T-helper 17 cell (primary cell): ENCODE results near the gene FBP1. TPM values are rescaled to one million over a fixed set of nuclear protein-coding genes. Genes with fewer than 3 reads are reported as not detected.

Experiments used
- ATAC-seq: fragments of 150-1000 bp; cut with Tn5 transposase; 2 replicates; pipeline ENCODE4 v1.10.0; 2021; ENCODE audit warnings: mild to moderate bottlenecking, moderate library complexity
- DNase-seq, 3 donors: peaks; one replicate each; pipeline versions ENCODE4 v3.0.0 to v3.0.0-alpha.2; 2020 to 2021
- H3K9me3 ChIP-seq: one replicate; pipeline ENCODE4 v1.7.0; 2013; ENCODE audit warnings: low read length, mild to moderate bottlenecking; ENCODE audit not compliant: control insufficient read depth, poor library complexity, severe bottlenecking
- H3K27ac Mint-ChIP-seq: one replicate; pipeline ENCODE4 v1.8.0; 2022; ENCODE audit warnings: mild to moderate bottlenecking, moderate library complexity, mixed read lengths
- H3K27me3 Mint-ChIP-seq: one replicate; pipeline ENCODE4 v1.8.0; 2022; ENCODE audit warnings: mixed read lengths
- H3K36me3 Mint-ChIP-seq: one replicate; pipeline ENCODE4 v1.8.0; 2022; ENCODE audit warnings: low read depth, mixed read lengths
- H3K4me1 Mint-ChIP-seq: one replicate; pipeline ENCODE4 v1.8.0; 2022; ENCODE audit warnings: mild to moderate bottlenecking, mixed read lengths
- H3K4me3 Mint-ChIP-seq: one replicate; pipeline ENCODE4 v1.8.0; 2022; ENCODE audit warnings: mild to moderate bottlenecking, moderate library complexity, mixed read lengths
- total RNA-seq, 4 donors: library from RNA in 2 of 4; stranded (reverse) in 2 of 4; gene quantifications; one replicate each; pipeline ENCODE4 v1.2.3 and lab custom pipeline; 2022 to 2026

Gene FBP1
- total RNA-seq, result 1 to 10 TPM; 3.7 to 5.1 TPM
- 0 to 0.83 reads per million in 2 donors for total RNA-seq (lab: John Stamatoyannopoulos, UW)

DNA sequence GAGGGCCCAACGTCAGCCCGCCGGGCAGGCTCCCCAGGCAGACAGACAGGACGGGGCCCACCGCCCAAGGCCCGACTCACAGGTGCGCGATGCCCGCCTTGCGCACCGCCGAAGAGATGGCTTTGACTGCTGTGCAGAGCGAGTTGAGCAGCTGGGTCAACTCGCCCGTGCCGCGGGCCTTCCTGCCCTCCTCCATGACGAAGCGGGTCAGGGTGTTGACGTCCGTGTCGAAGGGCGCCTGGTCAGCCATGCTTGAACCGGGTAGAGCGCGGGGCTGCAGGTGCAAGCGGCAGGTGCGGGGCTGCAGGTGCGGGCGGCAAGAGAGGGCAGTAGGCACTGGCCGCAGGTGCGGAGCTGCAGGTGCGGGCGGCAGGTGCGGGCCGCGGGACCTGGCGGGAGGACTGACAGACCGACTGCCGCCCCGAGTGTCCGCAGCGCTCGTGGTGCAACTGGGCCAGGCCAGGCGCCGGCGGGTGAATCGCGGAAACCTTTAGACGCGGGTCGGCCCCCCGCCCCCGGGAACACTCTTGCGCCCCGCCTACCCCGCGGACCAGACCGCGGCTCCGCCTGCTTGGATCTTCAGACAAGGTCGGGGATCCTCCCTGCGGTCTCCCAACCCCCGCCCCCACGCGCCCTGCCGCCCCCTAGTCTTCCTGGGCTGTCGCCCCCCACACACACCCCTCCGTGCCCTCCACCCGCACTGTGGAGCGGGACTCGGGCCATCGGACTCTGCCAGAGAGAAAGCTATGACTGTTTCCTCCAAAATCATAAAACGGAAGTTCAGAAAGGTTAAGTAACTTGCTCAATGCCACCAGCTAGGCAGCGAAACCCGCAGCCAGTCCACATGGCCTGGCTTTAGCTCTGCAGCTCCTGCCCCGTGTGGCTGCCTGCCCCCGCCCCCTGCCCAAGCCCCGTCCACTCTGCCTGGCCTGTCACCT, at the start of gene FBP1:
Gene FBP1 (minus strand): TSS at position 458 of the 938 bp plus-strand sequence. CDS start 208 bp downstream, at position 250.
- H3K9me3 ChIP-seq, result no peaks in the 10 kb centered on the region
- H3K4me3 Mint-ChIP-seq, result peak within 1 kb of the TSS; percentile 97
- H3K4me1 Mint-ChIP-seq, result peaks cover 14% of the 10 kb centered on the region
- peaks cover 4% of the 10 kb centered on the region for H3K36me3 Mint-ChIP-seq
- H3K27ac Mint-ChIP-seq, result peak within 1 kb of the TSS; percentile 89
- H3K27me3 Mint-ChIP-seq, result peaks cover 5% of the 10 kb centered on the region
- peak; percentile 9 to 26 (median 18) for DNase-seq
- ATAC-seq, result peak; percentile 77

DNA sequence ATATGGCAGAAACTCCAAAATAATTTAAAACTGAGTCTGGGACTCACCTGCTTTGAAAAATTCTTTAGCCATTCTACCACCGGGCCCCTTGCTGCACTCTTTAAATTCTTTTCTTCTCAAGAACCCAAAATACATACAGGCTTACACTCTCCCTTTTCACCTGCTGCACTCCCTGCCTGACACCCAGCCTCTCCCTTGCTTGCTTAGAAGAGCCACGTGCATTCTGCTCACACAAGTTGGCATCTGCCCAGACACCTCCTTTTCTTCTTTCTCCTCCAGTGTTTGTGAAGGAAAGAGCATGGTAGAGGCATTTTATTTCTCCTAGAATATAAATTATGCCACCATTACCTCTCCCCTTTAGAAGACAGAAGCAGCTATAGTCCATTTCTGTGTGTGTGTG, 48.1 kb upstream of the FBP1 start:
- ATAC-seq, result no peak

DNA sequence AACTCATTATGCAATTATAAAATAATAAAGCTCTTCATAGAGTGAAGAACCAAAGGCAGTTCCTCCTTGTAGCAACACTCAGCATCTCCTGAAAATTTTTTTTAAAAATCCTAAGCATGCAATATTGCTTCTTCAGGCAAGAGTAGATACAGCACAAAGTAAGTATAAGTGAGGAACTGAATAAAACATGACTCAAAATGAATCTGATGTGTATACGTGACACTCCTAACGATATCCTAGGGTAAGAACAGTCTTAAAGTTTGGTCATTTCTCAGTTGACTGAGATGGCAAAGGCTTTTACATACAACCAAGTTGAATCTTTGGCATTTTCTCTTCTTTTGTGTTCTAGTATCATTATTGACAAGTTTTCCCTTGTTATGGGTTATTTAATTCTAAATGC, 46.0 kb upstream of the FBP1 start:
- Mint-ChIP-seq H3K27me3 (peaks cover 33% of the 10 kb centered on the region), H3K4me3 (no peak overlapping the region), H3K4me1 (no peaks in the 10 kb centered on the region), H3K36me3 (no peaks in the 10 kb centered on the region), H3K27ac (no peak overlapping the region)
- DNase-seq (no peak), ATAC-seq (no peak)
- H3K9me3 ChIP-seq, result no peaks in the 10 kb centered on the region

More for the DNA sequence above, 48.1 kb upstream of the FBP1 start:
- Mint-ChIP-seq H3K27me3 (peaks cover 38% of the 10 kb centered on the region), H3K36me3 (no peaks in the 10 kb centered on the region), H3K4me3 (no peak overlapping the region), H3K4me1 (peaks cover 3% of the 10 kb centered on the region), H3K27ac (no peak overlapping the region)
- no peaks in the 10 kb centered on the region for H3K9me3 ChIP-seq
- DNase-seq, result no peak

DNA sequence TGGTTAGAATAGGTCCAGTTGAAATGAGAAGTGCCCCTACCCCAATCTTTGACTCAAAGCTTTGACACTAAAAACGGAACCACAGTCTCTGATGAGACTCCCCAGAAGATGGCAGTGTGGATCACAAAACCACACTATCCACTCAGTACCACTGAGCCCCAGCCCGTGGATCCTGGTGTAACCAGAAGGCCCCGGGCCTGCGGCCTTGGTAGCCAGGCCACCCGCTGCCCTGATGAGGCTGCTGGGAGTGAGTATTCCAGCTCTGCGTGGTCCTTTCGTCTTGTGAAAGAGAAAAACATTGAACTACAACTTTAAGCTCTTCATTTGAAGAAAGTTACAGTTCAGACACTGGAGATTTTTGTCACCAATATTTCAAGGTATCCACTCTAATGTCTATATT, 42.2 kb upstream of the FBP1 start:
- Mint-ChIP-seq H3K27ac (peak overlapping the region; percentile 85), H3K27me3 (peaks cover 43% of the 10 kb centered on the region), H3K36me3 (no peaks in the 10 kb centered on the region), H3K4me1 (no peaks in the 10 kb centered on the region), H3K4me3 (no peak overlapping the region)
- H3K9me3 ChIP-seq, result no peaks in the 10 kb centered on the region
- DNase-seq, result peak in 2 of 3 donors; percentile 16 to 32
- ATAC-seq, result peak; percentile 90

DNA sequence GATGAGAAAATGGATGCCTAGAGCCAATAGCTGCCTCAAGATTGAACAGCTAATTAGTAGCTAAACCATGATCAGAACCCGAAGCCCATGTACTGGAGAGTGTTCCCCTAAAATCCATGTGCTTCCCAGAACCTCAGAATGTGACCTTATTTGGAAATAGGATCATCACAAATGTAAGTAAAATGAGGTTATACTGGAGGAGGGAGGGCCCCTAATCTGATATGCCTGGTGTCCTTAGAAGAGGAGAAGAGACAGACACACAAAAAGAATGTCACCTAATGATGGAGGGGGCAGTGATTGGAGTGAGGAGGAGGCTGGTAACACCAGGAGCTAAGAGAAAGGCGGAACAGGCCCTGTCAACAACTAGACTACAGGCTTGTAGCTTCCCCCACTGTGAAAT, 41.3 kb upstream of the FBP1 start:
- H3K9me3 ChIP-seq, result no peaks in the 10 kb centered on the region
- Mint-ChIP-seq H3K4me1 (no peaks in the 10 kb centered on the region), H3K27me3 (peaks cover 44% of the 10 kb centered on the region), H3K36me3 (no peaks in the 10 kb centered on the region), H3K4me3 (no peak overlapping the region), H3K27ac (no peak overlapping the region)
- DNase-seq (no peak), ATAC-seq (no peak)

DNA sequence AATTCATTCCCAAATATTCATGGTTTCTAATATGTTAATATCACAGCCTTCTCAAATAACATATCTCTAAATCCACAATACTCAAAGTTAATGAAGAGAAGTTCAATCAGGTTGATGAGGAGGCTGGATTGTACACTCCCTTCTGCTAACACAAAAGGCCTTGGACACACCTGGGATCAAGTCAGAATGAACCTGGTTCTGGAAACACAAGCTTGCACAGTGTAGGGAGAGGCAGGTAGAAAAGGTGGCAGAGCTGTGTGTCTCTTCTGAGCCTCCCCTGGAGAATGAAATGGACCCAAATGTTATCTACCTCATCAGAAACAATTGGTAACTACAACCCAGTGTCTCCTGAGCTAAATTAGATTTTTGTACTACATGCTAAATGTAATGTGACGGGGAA, 40.7 kb upstream of the FBP1 start:
- Mint-ChIP-seq H3K4me3 (no peak overlapping the region), H3K4me1 (no peaks in the 10 kb centered on the region), H3K27ac (no peak overlapping the region), H3K27me3 (peaks cover 44% of the 10 kb centered on the region), H3K36me3 (no peaks in the 10 kb centered on the region)
- no peak for ATAC-seq
- DNase-seq, result no peak
- H3K9me3 ChIP-seq, result no peaks in the 10 kb centered on the region

DNA sequence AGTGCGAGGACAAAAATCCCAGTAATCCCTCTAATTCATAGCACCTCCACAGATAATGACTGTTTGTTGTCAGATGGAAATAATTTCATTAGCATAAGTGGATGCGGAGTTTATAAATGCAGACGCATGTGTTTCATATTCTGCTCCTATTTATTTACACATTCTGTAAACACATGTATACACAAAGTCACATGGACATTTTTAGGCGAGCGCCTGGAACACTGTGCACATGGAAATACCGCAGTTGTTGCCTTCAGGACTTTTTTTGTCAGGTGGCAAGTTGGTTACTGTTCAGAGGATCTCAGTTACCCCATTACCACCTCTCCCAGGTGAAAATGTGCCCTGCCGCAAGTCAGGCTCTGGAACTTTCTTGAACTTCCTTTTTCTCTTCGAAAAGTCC, 40.3 kb upstream of the FBP1 start:
- H3K9me3 ChIP-seq, result no peaks in the 10 kb centered on the region
- Mint-ChIP-seq H3K4me3 (no peak overlapping the region), H3K36me3 (no peaks in the 10 kb centered on the region), H3K27ac (no peak overlapping the region), H3K4me1 (no peaks in the 10 kb centered on the region), H3K27me3 (peaks cover 44% of the 10 kb centered on the region)
- DNase-seq (no peak), ATAC-seq (no peak)

DNA sequence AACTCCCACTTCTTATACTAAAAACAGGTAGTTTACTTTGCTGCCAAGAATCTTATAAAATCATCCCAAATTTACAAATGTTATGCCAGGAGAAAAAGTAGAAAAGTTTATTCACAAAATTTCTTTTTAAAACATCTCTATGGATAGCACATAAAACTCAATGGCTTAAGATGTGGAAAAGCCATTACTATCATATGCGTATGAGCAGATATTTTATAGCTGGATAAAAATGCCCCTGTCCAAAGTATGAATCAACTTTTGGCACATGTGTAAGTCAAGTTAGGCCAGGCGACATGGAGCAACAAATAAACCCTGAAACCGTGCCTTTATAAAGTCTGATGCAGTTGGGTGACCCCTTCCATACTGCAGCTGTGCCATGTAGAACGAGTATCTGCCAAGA, 38.6 kb upstream of the FBP1 start:
- Mint-ChIP-seq H3K4me1 (no peaks in the 10 kb centered on the region), H3K27me3 (peaks cover 40% of the 10 kb centered on the region), H3K36me3 (no peaks in the 10 kb centered on the region), H3K4me3 (no peak overlapping the region), H3K27ac (no peak overlapping the region)
- no peaks in the 10 kb centered on the region for H3K9me3 ChIP-seq
- ATAC-seq (no peak), DNase-seq (no peak)

DNA sequence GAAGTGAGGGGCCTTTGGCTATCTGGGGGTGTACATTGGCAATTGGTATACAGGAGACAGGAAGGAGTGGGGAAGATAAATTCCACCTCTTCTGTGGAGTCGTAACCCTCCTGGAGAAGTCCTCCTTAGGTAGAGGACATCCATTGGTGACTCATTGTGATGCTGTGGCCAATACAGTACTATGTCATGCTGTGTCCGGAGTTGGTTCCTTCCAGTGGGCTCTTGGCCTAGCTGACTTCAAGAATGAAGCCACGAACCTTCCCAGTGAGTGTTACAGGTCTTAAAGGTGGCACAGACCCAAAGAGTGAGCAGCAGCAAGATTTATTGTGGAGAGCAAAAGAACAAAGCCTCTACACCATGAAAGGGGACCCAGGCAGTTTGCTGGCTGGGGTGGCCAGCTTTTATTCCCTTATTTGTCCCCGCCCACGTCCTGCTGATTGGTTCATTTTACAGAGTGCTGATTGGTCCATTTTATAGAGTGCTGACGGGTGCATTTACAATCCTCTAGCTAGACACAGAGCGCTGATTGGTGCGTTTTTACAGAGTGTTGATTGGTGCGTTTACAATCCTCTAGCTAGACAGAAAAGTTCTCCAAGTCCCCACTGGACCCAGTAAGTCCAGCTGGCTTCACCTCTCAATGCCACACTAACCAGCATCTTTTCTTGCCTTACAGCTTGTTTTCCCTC, 37.3 kb upstream of the FBP1 start:
- DNase-seq (no peak), ATAC-seq (no peak)
- Mint-ChIP-seq H3K36me3 (no peaks in the 10 kb centered on the region), H3K27ac (no peak overlapping the region), H3K27me3 (peaks cover 38% of the 10 kb centered on the region), H3K4me3 (no peak overlapping the region), H3K4me1 (no peaks in the 10 kb centered on the region)
- no peaks in the 10 kb centered on the region for H3K9me3 ChIP-seq

DNA sequence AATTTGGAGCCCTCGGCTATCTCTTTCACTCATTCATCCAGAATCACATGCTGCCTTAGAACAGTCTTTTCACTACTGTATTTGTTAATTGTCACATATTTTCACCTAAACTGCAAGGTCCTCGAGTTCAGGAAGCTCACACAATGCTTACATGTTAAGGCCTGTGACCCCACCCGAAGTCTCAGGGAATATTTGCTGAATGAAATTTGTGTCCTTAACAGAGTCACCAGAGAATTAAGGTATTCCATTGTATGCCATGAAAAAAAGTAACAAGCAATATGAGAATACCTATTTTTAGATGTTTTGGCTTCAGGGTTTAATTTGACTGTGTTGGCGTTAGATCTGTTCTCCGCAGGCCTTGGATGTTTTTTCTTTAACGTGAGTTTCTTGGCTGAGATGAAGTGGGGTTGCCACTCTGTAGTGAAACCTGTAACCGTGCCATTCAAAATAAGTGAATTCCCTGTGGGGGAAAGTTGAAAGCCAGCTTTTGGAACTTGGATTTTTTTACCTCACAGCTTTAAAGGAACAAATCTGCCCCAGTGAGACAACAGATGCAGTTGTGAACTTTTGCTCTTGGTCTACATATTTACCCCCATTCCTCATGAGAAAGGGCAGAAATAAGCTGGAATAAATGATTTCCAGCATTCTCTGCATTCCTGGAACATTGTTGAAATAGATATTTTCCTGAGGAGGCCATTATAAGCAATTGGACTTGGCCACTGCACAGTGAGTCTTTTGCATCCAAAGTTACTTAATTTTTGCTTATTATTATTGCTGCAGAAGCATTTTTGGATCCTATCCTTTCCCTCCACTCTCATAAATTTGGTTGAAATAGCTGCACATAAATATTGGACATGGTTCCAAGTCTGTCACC, 35.9 kb upstream of the FBP1 start:
- no peak overlapping the region for H3K27ac Mint-ChIP-seq
- H3K9me3 ChIP-seq, result no peaks in the 10 kb centered on the region
- H3K4me1 Mint-ChIP-seq, result no peaks in the 10 kb centered on the region
- H3K36me3 Mint-ChIP-seq, result no peaks in the 10 kb centered on the region
- no peak overlapping the region for H3K4me3 Mint-ChIP-seq
- peaks cover 32% of the 10 kb centered on the region for H3K27me3 Mint-ChIP-seq
- ATAC-seq (no peak), DNase-seq (no peak)

DNA sequence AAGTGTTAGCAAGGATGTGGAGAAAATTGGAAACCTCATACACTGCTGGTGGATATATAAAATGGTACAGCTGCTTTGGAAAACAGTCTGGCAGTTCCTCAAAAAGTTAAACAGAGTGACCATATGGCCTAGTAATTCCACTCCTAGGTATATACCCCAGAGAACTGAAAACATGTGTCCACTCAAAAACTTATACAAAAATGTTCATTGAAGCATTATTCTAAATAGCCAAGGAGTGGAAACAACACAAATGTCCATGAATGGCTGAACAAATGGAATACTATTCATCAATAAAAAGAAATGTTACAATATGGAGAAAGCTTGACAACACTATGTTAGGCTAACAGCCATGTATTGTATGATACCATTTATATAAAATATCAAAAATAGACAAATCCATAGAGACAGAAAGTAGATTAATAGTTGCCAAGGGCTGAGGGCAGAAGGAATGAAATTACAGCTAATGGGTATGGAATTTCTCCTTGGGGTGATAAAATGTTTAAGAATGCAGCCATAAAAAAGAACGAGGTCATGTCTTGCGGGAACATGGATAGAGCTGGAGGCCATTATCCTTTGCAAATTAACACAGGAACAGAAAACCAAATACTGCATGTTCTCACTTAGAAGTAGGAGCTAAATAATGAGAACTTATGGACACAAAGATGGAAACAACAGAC, 33.6 kb upstream of the FBP1 start:
- no peaks in the 10 kb centered on the region for H3K36me3 Mint-ChIP-seq
- no peak overlapping the region for H3K4me3 Mint-ChIP-seq
- ATAC-seq, result no peak
- no peaks in the 10 kb centered on the region for H3K9me3 ChIP-seq
- peaks cover 8% of the 10 kb centered on the region for H3K4me1 Mint-ChIP-seq
- H3K27me3 Mint-ChIP-seq, result peaks cover 17% of the 10 kb centered on the region
- no peak overlapping the region for H3K27ac Mint-ChIP-seq
- DNase-seq, result no peak

DNA sequence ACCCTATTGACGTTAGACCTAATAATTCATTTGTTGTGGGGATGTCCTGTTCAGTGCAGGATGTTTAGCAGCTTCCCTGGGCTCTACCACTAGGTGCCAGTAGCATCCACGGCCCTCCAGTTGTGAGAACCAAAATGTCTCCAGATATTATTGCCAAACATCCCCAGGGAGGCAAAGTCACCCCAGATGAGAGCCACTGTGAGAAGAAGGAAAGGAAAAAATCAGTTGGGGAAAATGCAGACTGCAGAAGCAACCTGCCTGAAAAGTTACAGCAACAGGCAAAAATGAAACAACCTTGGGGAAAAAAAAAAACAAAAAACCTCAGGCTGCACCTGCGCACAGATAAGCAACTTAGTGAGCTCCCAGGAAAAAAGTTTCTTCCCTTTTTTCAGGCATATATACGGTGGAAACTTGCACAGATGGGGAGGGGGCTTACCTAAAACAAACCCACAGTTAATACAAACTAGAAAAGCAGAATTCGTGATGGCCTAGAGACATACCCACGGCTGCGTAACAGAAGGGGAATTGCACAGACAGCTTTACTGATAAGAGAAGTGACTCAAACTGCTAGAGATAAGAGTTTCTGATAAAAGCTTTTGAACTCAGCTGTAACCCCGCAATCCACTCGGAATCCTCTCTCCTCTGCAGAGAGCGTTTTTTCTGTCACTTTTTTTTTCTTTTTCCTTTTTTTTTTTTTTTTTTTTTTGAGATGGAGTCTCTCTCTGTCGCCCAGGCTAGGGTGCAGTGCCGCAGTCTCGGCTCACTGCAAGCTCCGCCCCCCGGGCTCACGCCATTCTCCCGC, 29.8 kb upstream of the FBP1 start:
- DNase-seq, result peak in 2 of 3 donors; percentile 27 to 28
- peaks cover 19% of the 10 kb centered on the region for H3K27me3 Mint-ChIP-seq
- peaks cover 8% of the 10 kb centered on the region for H3K4me1 Mint-ChIP-seq
- H3K27ac Mint-ChIP-seq, result peak overlapping the region; percentile 89
- peak overlapping the region; percentile 96 for H3K4me3 Mint-ChIP-seq
- peaks cover 2% of the 10 kb centered on the region for H3K36me3 Mint-ChIP-seq
- ATAC-seq, result peak; percentile 88
- H3K9me3 ChIP-seq, result no peaks in the 10 kb centered on the region
